SK-N-SH (cell line): ENCODE data around the gene AHSG. TPM values are rescaled to one million over a fixed set of nuclear protein-coding genes. Genes with fewer than 3 reads are reported as not detected.

Experiments used
- CTCF ChIA-PET: fragments of 300-600, 350-600 bp; formaldehyde crosslinking; extraction: SDS; loops from one replicate; lab custom pipeline; 2021; lab: Yijun Ruan, JAX
- POLR2A ChIA-PET: fragments of 350-600 bp; sonication (Branson Sonifier 250); formaldehyde crosslinking; extraction: SDS; loops from one replicate; lab custom pipeline; 2020; ENCODE audit warnings: antibody characterized with exemption, inconsistent platforms; lab: Yijun Ruan, JAX
- DNase-seq: peaks from one replicate; pipeline ENCODE4 v3.0.0; 2012
- H2AFZ ChIP-seq: fragments of 200-600 bp; sonication (generic); 2 replicates; pipeline ENCODE4 v1.8.1; 2016; ENCODE audit warnings: antibody characterized with exemption, mild to moderate bottlenecking, low read depth
- H3F3A ChIP-seq: fragments of 200-600 bp; sonication (generic); replicated peaks from 2 replicates; pipeline ENCODE3; 2016; ENCODE audit warnings: antibody characterized with exemption, mild to moderate bottlenecking; ENCODE audit not compliant: insufficient read depth
- H3K27ac ChIP-seq, 2 experiments: fragments of 200-500 bp in 1 of 2; fragments of 200-600 bp in 1 of 2; sonication (Bioruptor generic) in 1 of 2; sonication (generic), shearing (Covaris generic) in 1 of 2; 2 replicates each; pipeline versions ENCODE4 v1.5.1 to v1.6.1; 2014 to 2016; ENCODE audit warnings: low read depth in 2 of 2, inconsistent platforms in 1 of 2, low read length in 1 of 2, mild to moderate bottlenecking in 1 of 2, mixed read lengths in 1 of 2
- H3K27me3 ChIP-seq: fragments of 200-600 bp; sonication (generic), shearing (Covaris generic); 2 replicates; pipeline ENCODE4 v1.6.1; 2016; ENCODE audit warnings: mixed run types; ENCODE audit not compliant: insufficient read depth
- H3K36me3 ChIP-seq, 2 experiments: fragments of 200-500 bp in 1 of 2; fragments of 200-600 bp in 1 of 2; sonication (Bioruptor generic) in 1 of 2; sonication (generic) in 1 of 2; replicated peaks in 1 of 2; 2 replicates each; pipeline versions ENCODE3 to v1.5.1; 2014 to 2016; ENCODE audit warnings: low read length in 1 of 2, mild to moderate bottlenecking in 1 of 2; ENCODE audit not compliant: insufficient read depth in 2 of 2, control insufficient read depth in 1 of 2
- H3K4me1 ChIP-seq, 2 experiments: fragments of 200-500 bp in 1 of 2; fragments of 200-600 bp in 1 of 2; sonication (Bioruptor generic) in 1 of 2; sonication (generic), shearing (Covaris generic) in 1 of 2; 2 replicates each; pipeline versions ENCODE4 v1.5.1 to v1.6.1; 2014 to 2016; ENCODE audit warnings: low read depth in 1 of 2, low read length in 1 of 2, mixed run types in 1 of 2; ENCODE audit not compliant: insufficient read depth in 2 of 2, control insufficient read depth in 1 of 2
- H3K4me2 ChIP-seq: fragments of 200-600 bp; sonication (generic), shearing (Covaris generic); 2 replicates; pipeline ENCODE4 v1.6.1; 2017; ENCODE audit warnings: mixed run types
- H3K4me3 ChIP-seq, 2 experiments: fragments of 200-500 bp in 1 of 2; fragments of 200-600 bp in 1 of 2; sonication (Bioruptor generic) in 1 of 2; sonication (generic), shearing (Covaris generic) in 1 of 2; 2 replicates each; pipeline versions ENCODE4 v1.5.1 to v1.8.1; 2014 to 2016; ENCODE audit warnings: low read depth in 2 of 2, inconsistent platforms in 1 of 2, low read length in 1 of 2, mild to moderate bottlenecking in 1 of 2, mixed read lengths in 1 of 2, moderate library complexity in 1 of 2
- H3K79me2 ChIP-seq: fragments of 200-600 bp; sonication (generic); 2 replicates; pipeline ENCODE4 v1.8.1; 2017; ENCODE audit warnings: mild to moderate bottlenecking; ENCODE audit not compliant: insufficient read depth
- H3K9ac ChIP-seq: fragments of 200-600 bp; sonication (generic); 2 replicates; pipeline ENCODE4 v1.6.1; 2017; ENCODE audit warnings: mixed run types
- H3K9me2 ChIP-seq: fragments of 200-600 bp; sonication (generic); 2 replicates; pipeline ENCODE4 v1.6.1; 2017; ENCODE audit warnings: mixed run types
- H3K9me3 ChIP-seq: fragments of 200-600 bp; sonication (generic); 2 replicates; pipeline ENCODE4 v1.6.1; 2017; ENCODE audit warnings: mixed run types, mild to moderate bottlenecking, moderate library complexity
- H4K20me1 ChIP-seq: fragments of 200-600 bp; sonication (generic); 2 replicates; pipeline ENCODE4 v1.6.1; 2017; ENCODE audit warnings: mild to moderate bottlenecking, mixed run types; ENCODE audit not compliant: insufficient read depth
- CHD2 ChIP-seq: fragments of 150-350 bp; IDR thresholded peaks from 2 replicates; pipeline ENCODE4 v1.6.1; 2018; ENCODE audit warnings: low read length; ENCODE audit not compliant: partially characterized antibody
- EP300 ChIP-seq, 2 experiments: IDR thresholded peaks; 2 replicates each; pipeline versions ENCODE4 v1.4.0 to v1.6.1; 2012; ENCODE audit warnings: borderline replicate concordance in 1 of 2, low read depth in 1 of 2, low read length in 1 of 2
- FOSL2 ChIP-seq: IDR thresholded peaks from 2 replicates; pipeline ENCODE4 v1.4.0; 2012; ENCODE audit warnings: low read depth, mild to moderate bottlenecking, moderate library complexity, borderline replicate concordance
- FOXM1 ChIP-seq: IDR thresholded peaks from 2 replicates; pipeline ENCODE4 v1.4.0; 2012; ENCODE audit warnings: low read depth, mild to moderate bottlenecking
- MEF2A ChIP-seq: IDR thresholded peaks from 2 replicates; pipeline ENCODE4 v1.4.0; 2012; ENCODE audit warnings: low read depth, borderline replicate concordance
- MXI1 ChIP-seq: IDR thresholded peaks from 2 replicates; pipeline ENCODE4 v1.6.1; 2012; ENCODE audit warnings: mild to moderate bottlenecking, low read depth, low read length, improper control_type of control experiment
- POLR2AphosphoS5 ChIP-seq: IDR thresholded peaks from 2 replicates; pipeline ENCODE4 v1.6.1; 2012; ENCODE audit warnings: low read depth, low read length
- REST ChIP-seq: IDR thresholded peaks from 2 replicates; pipeline ENCODE4 v1.6.1; 2012; ENCODE audit warnings: mild to moderate bottlenecking, low read depth, low read length, moderate library complexity
- RFX5 ChIP-seq: IDR thresholded peaks from 2 replicates; pipeline ENCODE4 v1.6.1; 2012; ENCODE audit warnings: mild to moderate bottlenecking, improper control_type of control experiment, low read length
- SIN3A ChIP-seq: IDR thresholded peaks from 2 replicates; pipeline ENCODE4 v1.6.1; 2012; ENCODE audit warnings: low read depth, mild to moderate bottlenecking, low read length, moderate library complexity, borderline replicate concordance
- TEAD4 ChIP-seq: IDR thresholded peaks from 2 replicates; pipeline ENCODE4 v1.4.0; 2012; ENCODE audit warnings: mild to moderate bottlenecking, borderline replicate concordance; ENCODE audit not compliant: insufficient read depth
- WGBS: methylation state at CpG from one replicate; pipeline ENCODE4 v1.1.6; 2017; ENCODE audit warnings: low lambda C conversion rate; 5-methylcytosine and 5-hydroxymethylcytosine counted together
- polyA plus RNA-seq, 3 experiments: library from polyadenylated mRNA; depleted of rRNA; stranded (reverse); fragments of >200 nt; gene quantifications; 2 replicates each; pipeline ENCODE4 v1.2.3, GENCODE V29; 2012

AHSG gene
- polyA plus RNA-seq, 1 of the 3 experiments (the other 2 are of a cell fraction), result not detected

DNA sequence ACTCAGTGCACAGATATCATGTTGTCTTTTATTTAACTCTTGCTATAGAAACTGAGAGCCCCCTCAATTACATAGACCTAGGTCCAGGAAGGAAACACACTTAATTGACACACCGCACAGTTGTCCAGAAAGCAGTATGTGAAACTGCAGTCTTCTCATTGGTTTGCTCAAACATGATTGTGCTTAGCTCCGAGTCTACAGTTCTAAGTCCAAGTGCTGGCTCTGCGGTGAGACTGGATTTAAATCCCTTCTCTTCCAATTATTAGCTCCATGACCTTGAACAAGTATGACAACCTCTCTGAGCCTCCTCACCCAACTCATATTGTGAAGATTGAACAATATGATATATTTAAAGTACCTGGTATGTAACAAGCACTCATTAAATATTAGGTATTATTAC is 19.0 kb upstream of the AHSG start (continued):
- TF ChIP-seq REST, result no peak

GRCh38 chr3:186594591-186595113 is 18.2 kb upstream of the AHSG start:
- Histone ChIP-seq H2AFZ (no peak overlapping the region), H3K9me2 (no peaks in the 10 kb centered on the region), H3K27me3 (no peaks in the 10 kb centered on the region), H3K9ac (no peak overlapping the region), H3K4me3 (no peak overlapping the region), H3K9me3 (no peaks in the 10 kb centered on the region), H3K4me2 (no peak overlapping the region), H3K27ac (no peak overlapping the region), H3K4me1 (no peaks in the 10 kb centered on the region), H3F3A (no peaks in the 10 kb centered on the region), H4K20me1 (no peaks in the 10 kb centered on the region), H3K36me3 (no peaks in the 10 kb centered on the region), H3K79me2 (no peaks in the 10 kb centered on the region)
- POLR2A ChIA-PET, result no interaction called here
- WGBS, result 57% methylated on average over 6 of the region's 6 CpGs
- CTCF ChIA-PET, result interaction anchor here (0.9 to 17.4 kb wide), 3 partner anchors 21 to 227 kb away, joined by 3 to 167 read pairs (median 4); partner anchors contain the start of gene AHSG
- TF ChIP-seq EP300 (IDR thresholded peaks at IDR 0.05; ENCODE audit: borderline replicate concordance in 1 of 2, low read depth in 1 of 2, low read length in 1 of 2) (no peak), RFX5 (no peak), TEAD4 (no peak), FOSL2 (no peak), MEF2A (no peak), FOXM1 (no peak), MXI1 (no peak), CHD2 (no peak), POLR2AphosphoS5 (no peak), SIN3A (no peak)
- no peak for DNase-seq
